ENCODE data around the gene KCNQ1.

KCNQ1 gene

DNA sequence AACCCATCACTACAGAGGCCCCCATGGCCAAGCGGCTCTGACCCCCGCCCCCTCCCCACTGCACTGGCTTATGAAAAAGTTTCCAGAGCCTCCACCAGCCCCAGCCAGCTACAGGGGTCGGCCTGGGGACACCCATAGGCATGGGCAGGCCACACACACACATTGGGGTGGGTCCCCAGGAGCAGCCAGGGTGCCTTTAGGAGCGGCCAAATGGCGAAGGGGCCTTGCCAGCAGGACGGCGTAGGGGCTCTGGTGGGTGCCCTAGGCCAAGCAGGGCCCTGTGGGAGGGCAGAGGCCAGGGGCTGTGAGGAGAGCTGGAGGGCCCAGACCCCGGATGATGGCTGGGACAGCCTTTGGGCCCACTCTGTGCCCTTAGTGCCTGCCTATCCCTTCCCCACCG, 34.2 kb upstream of the KCNQ1 start:
- no peak for DNase-seq

DNA sequence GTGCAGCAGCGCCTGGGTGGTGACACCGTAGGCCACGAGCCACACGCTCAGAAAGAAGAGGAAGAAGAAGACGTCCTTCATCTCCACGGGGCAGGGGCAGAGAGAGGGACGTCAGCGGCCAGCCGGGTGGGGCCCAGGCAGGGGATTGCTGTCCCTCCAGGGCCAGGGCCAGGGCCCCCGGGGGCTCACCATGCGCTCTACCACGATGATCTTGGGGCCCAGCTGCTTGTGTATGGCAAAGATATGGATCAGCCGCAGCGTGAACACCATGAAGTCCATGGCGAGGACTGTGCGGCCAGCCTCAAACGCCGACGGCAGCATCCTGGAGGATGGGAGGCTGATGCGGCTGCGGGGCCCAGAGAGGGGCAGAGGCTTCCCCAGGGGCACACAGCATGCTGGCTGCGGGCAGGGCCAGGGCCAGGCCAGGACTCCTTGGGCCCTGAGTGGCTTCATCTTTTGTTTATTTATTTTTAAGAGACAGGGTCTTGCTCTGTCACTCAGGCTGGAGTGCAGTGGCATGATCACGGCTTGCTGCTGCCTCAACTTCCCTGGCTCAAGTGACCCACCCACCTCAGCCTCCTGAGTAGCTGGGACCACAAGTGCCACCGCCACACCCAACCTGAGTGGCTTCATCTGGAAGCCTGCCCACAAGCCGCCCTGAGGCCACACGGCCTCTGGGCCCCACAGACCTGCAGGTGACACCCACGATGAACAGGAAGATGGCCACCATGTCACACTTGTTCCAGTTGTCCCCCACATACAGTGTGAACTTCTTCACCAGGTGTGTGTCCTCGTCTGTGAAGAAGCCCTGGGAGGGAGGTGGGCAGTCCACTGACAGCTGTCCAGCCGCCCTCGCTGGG, 33.1 kb upstream of the KCNQ1 start:
- no peak for DNase-seq

DNA sequence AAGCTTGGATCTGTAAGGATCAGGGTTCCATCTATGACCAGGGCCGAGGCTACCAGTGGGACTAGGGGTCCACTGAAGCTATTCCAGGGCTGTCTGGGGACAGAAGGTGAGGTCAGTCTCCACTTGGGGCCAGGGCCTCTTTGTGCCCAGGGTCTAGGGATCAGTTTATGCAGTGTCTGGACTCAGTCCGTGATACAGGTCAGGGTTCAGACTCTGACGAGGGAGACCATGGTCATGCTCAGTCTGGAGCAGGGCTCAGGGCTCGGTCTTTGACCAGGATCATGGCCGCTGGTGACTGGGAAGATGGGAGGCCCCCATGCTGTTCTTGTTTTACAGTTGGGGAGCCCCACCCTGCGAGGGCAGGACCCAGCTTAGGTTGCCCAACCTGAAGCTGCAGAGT, 32.5 kb upstream of the KCNQ1 start:
- no peak for DNase-seq

DNA sequence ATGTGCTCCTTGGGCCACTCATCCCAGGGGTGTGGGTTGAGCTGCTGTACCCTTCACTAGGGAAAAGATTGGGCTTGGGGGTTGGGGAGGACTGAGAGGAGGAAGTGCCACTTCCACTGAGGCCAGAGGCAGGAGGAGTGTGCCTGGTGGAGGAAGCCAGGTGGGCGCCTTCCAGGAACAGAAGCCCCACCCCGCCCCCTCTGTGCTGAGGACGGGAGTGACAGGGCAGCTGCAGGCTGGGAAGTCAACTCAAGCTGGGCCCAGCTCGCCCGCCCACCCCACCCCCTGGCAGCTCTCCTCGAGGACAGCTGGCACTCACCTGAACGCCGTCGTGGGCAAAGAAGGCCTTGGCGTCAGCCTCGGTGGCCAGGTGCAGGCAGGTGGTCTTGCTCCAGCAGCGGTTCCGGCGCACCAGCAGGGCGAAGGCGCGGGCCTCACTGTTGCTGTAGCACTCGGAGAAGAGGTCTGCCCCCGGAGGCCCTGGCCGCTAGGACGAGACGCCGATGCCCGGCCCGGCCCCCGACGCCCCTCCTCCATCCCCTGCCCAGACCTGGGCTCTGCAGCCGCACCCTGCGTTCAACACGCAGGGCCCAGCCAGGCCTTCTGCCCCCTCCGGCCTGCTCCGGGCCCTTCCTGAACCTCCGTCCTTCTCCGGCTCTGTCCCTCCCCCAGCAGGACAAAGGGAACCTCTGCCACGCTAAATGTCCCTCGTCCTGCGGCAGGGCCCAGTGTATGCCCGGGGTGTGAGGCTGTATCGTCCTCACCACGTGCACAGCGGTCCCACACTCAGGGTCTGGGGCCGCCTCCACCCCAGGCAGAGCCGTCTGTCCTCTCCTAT, 30.8 kb upstream of the KCNQ1 start:
- DNase-seq = no peak

DNA sequence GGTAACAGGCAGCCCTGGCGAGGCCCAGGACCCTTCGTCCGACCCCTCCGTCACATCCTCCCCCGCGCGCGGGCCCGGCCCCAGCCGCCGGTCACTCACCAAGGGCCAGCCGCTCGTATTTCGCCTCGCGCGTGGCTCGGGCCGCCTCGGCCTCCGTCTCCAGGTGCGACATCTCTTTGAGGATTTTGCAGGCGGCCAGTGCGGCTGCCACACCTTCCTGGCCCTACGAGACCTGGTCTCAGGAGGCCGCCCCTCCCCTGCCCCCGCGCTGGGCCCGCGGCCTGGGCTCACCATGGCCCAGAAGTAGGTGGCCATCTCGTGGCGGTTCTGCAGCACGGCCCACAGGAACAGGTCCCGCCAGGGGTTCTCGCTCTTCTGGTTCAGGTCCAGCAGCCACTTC, 30.2 kb upstream of the KCNQ1 start:
- DNase-seq = no peak

DNA sequence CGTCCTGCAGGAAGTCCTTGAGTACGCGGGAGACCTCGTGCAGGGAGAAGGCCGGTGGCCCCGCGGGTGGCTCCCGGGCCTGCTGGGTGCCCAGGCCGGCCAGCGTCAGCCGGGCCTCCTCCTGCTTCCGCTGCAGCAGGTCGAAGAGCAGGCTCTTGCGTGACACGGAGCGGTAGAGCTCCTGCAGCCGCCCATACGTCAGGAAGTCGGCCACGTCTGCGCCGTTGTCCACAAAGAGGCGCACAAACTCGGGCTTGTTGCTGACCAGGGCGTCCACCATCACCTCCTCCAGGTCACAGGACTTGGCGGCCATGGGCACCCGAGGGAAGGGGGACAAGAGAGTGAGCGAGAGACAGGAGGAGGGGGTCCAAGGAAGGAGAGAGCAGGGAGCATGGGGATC, 29.6 kb upstream of the KCNQ1 start:
- DNase-seq = no peak

DNA sequence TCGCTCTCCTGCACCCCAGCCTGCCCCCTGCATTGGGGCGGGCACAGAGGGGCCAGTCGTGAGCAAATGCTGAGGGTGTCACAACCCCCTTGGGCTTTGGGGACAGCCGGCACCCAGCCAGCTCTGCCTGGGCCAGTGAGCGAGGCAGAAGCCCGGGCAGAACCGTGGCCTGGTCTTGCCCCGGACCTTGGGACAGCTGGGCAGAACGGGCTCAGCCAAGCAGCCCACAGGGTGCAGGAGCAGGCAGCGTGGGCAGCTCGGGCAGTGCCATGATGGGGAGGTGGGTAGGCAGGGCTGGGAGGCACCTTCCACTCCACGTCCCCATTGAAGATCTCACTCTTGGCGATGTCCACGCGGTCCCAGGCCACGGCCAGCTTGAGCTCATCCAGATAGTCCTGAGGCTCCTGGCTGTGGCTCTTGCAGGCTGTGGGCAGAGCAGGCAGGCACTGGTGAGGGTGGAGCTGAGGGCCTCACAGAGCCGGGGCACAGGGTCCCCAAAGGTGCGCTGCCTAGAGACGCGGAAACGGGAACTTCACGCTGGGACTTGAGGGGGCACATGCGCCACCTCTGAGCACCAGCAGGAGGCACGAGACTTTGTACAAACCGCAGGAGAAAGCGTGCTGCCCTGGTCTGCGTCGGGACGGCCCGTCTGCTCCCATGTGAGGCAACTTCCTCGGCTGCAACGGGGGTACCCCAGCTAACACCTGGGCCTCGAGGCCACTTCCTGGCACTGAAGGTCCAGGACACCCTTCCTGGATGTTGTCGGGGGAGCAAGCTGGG, 29.0 kb upstream of the KCNQ1 start:
- DNase-seq = no peak

DNA sequence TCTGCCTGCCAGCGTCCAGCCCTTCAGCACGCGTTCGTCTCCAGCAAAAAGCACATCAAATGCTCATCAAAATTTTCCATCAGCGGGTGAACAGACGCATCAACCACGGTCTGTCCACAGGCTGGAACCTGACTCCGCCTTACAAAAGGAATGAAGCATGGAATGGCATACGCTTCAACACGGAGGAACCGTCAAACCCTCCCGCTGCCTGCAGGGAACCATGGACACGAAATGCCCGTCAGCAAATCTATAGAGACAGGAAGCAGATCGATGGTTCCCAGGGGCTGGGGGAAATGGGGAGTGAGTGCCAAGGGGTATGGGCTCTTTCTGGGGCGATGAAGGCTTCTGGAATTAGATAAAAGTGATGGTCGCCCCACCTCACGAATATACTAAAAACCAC, 28.0 kb upstream of the KCNQ1 start:
- DNase-seq = no peak

DNA sequence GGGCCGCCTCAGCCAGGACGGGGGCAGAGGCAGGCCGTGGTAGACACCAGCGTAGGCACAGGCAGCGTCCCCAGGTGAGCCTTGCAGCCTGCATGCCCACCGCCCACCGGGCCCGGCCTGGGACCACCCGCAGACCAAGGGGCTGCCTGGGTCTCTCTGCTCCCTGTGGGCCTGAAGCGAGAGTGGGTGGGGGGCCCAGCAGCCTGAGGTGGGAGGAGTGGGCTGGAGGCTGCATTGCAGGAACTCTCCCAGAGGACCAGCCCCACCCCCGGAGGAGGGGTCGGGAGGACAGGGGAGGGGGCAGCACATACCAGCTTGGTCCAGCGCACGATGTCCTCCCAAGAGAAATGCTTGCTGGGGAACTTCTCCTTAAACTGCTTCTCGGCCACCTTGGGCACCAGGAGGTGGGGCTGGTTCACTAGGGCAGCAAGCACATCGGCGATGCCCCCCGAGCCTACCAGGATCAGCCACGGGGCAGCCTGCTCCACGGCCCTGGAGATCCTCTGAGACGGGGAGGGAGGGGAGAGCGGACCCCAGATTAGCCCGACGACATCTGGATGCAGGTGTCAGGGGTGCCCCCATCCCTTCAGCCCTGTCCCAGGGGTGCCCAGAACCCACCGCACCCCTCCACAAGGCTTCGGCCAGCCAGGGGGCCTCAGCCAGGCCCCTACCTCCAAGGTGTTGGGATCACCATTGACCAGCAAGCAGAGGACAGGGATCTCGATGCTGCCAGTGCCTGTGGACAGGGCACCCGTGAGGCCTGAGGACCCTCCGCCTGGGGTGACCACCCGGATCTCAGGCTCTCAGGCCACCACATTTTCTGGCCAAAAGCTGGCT, 26.7 kb upstream of the KCNQ1 start:
- no peak for DNase-seq

DNA sequence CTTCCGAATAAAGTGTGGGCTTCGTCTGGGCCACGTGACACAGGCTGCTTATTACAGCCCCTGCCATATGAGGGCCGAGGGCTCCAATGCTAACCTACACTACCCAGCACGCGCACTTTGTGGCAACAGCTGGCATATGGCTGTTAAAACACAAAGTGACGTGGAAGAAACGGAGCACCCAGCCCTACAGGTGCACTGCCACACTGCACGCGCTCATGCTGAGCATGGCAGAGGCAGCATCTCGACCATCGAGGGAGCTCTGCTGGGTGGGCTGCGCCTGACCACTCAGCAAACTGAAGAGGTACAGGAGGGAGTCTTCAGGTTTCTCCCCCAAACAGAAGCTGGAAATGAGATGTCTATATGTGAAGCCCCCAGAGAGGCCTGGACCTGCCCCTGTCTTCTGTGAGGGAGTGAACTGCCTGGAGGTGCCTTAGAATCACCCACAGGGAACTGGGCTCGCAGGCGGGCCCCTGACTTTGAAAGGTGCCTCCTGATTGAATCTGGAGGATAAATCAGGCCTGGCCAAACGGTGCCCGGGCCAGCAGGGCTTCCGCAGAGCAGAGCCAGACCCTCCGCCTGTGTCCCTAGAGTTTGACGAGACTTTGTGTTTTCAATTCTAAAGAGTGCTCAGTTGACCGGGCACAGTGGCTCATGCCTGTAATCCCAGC, 26.0 kb upstream of the KCNQ1 start:
- DNase-seq = no peak

DNA sequence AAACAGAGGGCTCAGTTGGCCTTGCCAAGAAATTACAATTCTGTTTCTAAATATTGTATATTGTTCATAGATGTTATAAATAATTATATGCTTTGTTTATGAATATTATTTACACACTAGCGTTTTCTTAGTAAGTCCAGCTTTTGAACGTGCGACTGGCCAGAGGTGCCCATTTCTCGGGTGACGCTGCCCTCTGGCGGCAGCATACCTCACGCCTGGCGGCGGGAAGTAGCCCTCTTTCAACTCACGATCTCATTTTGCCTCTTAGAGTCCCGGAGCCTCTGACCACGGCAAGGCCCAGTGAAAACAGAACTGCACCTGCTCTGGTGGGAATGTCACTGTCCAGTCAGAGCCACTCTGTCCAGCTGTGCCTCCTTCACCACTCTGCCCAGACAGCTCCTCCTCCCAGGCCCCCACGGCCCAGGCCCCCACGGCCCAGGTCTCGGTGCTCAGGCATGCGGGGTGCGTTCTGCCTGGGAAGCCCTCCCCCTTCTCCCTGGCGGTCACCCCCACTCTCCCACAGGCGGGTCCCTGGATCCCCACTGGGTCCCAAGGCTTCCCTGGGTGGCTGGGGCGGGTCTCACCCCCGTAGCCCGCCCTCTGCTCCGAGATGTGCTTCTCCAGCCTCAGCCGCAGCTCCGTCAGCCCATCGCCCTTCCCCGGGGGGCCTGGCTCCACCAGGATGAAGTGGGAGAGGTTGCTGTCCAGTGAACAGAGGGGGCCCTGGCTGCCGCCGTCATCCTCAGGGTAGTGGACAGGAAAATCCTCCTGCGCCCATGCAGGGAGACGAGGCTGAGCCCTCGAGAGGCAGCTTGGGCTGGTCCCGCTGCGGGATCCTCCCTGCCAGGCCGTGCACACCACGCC, 24.9 kb upstream of the KCNQ1 start:
- DNase-seq = peak; percentile 74

DNA sequence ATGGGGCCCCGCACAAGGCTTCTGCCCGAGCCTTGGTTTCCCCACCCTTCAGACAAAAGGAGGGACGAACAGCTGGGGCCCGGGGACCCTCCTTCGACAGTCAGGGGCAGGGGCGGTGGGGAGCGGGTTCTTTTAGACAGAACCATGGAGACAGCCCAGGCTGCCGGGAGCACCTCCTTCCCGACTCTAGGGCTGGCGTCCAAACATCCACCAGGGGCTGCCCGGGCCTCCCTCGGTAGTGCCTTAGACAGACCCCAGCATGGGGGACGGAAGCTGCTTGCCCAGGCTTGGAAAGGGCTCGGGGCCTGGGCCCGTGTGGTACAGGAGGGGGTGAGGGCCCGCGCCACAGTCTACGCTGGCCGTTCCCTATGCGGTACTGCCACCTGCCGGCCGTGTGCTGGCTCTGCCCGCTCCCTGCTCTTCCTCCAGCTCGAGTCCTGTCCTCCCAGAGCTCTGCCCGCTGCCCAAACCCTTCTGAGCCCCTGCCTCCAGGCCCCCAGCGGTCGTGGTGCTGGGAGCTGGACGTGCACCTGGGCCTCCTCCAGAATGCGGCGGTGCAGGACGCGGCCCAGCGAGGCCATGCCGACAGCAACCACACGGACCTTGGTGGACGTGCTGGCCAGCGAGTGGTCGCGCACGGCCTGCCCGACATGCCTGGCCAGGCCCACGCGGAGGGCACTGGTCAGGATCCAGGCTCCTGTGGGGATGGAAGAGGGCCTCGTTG, 24.1 kb upstream of the KCNQ1 start:
- DNase-seq = peak; percentile 67

DNA sequence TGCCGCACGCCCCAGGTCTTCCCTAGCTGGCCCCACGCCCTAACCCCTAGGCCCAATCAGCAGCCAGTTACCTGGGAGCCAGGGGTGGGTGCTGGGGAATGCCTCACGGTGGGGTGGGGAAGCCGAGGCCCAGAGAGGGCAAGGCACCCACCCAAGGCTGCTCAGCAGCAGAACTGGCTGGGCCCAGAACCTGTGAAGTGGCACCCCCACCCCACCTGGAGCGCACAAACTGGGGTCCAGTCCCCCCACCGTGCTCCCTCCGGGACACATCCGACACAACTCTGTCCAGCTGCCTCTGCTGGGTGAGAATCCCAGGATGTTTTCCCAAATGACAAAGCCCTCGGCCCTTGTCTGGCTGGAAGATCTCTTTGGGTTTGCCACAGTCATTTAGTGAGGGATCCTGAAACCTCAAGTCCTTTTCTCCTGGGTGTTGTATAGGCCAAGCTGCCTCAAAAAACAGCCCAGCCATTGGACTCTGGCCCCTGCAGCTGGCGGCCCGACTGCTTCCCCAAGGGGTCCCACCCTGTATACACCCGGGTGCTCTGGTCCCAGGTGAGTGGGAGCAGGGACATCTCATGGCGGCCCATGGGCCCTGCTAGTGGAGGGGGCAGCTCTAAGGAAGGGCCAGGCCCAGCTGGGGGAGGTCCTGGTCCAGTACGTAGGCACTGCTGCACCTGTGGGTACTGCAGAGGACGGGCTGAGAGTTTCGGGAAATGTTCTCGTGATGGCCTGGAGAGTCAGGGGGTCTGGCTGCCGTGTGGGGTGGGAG, 23.4 kb upstream of the KCNQ1 start:
- no peak for DNase-seq

DNA sequence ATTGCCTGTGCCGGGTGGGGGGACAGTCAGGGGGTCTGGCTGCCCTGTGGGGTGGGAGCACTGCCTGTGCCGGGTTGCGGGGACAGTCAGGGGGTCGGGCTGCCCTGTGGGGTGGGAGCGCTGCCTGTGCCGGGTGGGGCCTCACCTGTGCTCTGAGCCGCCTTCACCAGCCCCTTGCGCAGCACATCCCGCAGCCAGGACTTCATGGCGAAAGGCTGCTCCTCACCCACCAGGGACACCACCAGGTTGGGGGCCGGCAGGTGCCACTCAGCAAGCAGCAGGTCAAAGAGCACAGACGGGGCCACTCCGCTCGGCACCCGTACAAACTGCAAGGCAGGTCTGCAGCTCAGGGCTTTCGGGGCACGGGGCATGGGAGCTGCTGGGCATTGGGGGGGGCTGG, 22.8 kb upstream of the KCNQ1 start:
- DNase-seq = no peak

DNA sequence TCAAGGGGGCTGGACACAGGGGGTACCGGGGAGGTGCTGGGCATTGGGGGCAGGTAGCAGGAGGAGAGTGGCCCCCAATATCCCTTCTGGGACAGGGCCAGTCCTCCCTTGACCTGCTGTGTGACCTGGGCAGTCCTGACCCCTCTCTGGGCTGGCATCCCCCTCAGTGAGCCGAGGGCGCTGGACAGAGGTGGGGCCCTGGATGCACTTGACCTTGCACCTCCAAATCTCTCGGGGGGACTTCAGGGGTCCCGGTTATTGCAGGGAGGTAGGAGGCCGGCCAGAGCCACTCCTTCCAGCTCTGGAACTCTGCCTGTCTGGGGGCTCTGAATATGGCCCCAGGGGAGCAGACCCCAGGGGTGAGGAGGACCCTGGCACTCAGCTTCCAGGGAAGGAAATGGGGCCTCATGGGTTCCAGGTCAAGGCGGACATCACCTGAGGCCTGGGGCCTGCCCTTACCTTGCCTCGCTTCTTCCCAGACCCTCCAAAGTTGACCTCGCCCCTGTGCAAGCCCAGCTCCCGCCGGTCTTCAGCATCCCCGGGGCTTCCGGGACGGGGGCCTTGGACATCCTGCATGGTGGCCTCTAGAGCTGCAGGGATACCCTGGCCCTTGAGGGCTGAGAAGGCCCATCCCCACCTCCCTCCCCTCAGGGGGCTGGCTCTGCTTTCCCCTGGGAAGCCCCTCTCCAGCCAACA, 22.2 kb upstream of the KCNQ1 start:
- no peak for DNase-seq

DNA sequence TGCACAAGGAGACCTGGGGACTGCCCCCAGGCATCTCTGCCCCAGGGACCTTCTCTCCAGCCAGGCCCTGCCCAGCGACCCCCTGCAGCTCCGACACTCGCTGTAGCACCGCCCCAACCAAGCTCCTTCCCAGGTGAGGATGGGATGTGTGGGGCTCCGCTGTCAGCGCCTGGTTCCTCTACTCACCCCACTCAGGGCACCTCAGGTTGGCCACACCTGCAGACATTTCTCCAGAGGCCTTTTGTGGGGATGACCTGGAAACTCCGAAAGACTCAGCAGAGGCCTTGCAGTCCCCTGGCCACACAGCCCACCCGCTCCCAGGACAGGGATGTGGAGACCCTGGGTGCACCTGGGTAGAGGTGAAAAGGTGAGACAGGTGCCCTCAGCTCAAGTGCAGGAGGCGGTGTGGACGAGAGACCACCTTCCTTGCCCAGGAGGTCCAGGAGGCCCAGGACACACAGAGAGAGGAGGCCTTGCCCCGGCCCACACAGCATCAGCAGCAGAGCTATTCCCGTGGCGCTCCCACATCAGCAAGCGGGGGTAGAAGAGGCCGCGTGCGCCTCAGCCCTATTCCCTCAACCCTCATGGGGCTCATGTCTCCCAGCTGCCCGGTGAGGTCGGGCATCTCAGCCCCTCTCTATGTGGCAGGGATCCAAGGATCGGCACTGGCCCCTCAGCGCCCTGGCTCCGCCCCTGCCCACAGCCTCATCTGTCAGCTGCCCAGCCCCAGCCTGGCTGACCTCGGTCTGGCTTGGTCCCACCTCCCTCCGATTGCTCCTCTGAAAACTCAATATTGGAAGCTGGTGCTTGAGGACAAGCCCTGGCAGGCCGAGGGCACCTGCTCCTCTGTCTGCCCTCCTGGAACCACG, 21.4 kb upstream of the KCNQ1 start:
- DNase-seq = no peak

DNA sequence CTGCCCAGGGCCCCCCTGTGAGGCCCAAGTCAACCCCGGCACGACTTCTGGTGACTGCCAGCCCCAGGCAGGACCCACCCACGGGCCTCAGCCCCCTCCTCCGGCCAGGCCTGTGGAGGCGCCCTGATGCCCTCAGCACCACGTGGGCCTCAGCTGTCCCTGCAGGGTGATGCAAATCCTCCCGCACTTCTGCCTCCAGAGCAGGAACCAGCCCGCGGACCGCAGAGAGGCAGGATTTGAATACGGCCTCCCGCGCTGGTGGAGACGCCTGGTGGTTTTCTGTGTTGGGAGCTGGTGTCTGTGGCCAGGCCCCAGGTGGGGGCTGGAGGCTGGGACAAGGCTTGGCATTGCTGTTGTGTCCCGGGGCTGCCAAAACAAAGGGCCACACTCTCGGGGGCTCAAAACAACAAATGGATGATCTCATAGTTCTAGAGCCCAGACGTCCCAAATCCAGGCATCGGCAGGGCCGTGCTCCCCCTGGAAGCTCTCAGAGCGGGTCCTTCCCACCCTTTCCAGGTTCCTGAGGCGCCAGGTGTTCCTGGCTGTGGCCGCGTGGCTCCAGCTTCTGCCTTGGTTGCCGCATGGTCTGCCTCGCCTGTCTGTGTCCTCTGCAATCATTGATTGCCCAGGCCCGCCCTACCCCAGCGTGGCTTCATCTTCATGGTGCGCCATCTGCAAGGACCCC, 19.9 kb upstream of the KCNQ1 start:
- DNase-seq = no peak
